ENCODE measurements around the gene PAK1.
"Not testable (repeated sequence)": the region's sequence is repeated elsewhere in the genome, so short reads cannot be mapped to it uniquely, and the experiment has no call there.

The PAK1 gene

DNA sequence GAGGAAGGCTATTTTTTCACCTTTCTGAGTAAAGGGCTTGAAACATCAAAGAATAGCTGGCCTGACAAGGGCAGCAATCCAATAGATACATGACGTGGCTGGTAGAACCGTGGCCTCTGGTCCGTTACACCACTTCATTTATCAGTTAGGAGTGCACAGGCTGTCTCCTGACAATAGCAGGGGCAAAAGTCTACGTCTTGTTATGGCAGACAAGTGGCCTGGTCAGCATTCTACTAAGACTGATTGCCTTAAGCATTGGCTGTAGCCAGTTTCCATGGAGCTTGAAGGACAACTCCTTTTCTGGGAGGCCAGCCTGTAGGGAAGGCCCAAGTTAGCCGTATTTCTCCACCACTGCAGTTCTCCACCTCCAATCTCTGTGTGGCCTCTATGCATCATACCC, 163.2 kb downstream of the PAK1 start:
- no peaks in the 10 kb centered on the region for H3K4me1 Mint-ChIP-seq (ENCODE audit: low read depth in 2 of 2)
- ATAC-seq (replicated peaks) = no peak
- DNase-seq = no peak
- H3K4me3 Mint-ChIP-seq = no peak overlapping the region
- no peaks in the 10 kb centered on the region for H3K9me3 Mint-ChIP-seq
- no peaks in the 10 kb centered on the region for H3K36me3 Mint-ChIP-seq (ENCODE audit: insufficient read depth)
- H3K27me3 Mint-ChIP-seq = peaks cover 11 to 34% of the 10 kb centered on the region in 2 donors
- no peak overlapping the region for H3K27ac Mint-ChIP-seq

DNA sequence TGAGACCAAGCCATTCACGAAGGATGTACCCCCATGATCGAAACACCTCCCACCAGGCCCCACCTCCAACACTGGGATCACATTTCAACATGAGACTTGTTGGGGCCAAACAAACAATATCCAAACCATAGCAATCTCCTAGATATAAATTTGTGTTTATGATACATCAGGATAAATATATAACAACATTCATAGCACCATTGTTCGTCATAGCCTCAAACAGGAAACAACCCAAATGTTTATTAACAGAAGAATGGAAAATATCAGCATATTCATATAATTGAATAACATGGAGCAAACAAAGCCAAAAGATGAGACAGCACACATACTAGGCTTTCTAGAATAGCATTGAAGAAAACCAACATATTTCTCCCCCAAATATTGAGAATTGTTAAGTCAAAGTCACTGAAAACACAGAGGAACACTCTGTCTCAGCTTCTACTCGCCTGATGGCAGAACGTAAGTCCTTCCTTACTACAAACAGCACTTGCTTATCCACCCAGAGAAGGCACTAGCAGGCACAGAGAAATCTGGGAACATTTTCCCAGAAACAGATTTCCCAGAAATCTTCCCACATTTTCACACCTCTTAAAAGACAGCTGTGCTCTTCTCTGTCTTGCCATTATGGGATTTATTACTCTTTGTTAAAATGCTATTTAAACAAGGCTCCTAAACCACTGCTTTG, 164.4 kb downstream of the PAK1 start:
- Mint-ChIP-seq H3K27me3 (peaks cover 11 to 31% of the 10 kb centered on the region in 2 donors), H3K36me3 (ENCODE audit: insufficient read depth) (no peaks in the 10 kb centered on the region), H3K9me3 (no peaks in the 10 kb centered on the region), H3K4me1 (ENCODE audit: low read depth in 2 of 2) (no peaks in the 10 kb centered on the region), H3K4me3 (no peak overlapping the region), H3K27ac (no peak overlapping the region)
- no peak for ATAC-seq (replicated peaks)
- no peak for DNase-seq

DNA sequence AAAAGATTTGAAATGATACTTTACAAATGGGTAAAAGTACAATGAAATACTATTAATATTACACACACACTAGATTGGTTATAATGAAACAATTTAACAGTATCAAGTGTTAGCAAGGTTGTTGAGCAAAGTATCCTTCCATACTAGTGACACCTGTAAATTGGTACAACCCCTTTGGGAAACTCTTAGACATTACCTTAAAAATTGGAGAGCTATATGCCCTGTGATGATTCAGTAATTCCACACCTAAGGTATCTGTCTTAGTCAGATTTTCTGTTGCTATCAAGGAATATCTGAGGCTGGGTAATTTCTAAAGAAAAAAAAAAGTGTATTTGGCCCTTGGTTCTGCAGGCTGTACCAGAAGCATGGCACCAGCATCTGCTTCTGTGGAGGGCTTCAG, 165.1 kb downstream of the PAK1 start:
- no peak overlapping the region for H3K4me3 Mint-ChIP-seq
- ATAC-seq (replicated peaks) (no peak), DNase-seq (no peak)
- H3K9me3 Mint-ChIP-seq = no peaks in the 10 kb centered on the region
- H3K27ac Mint-ChIP-seq = no peak overlapping the region
- no peaks in the 10 kb centered on the region for H3K4me1 Mint-ChIP-seq (ENCODE audit: low read depth in 2 of 2)
- H3K36me3 Mint-ChIP-seq (ENCODE audit: insufficient read depth) = no peaks in the 10 kb centered on the region
- peaks cover 11 to 31% of the 10 kb centered on the region in 2 donors for H3K27me3 Mint-ChIP-seq

DNA sequence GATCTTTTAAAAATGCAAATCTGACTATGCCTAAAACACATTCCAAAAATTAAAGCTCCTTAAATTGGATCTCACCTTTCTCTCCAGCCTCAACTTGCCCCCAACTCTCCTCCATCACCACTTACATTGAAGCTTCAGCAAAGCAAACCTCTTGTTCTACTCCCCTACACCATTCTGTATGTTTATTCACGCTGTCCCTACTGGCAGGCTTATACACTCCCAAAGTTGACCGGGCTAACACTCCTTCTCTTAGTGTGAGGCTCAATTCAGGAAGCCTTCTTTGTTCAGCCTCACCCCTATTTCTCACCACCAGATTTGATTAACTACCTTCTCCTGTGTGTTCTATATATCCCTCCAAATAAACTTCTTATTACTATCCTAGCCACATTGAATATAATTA, 170.6 kb downstream of the PAK1 start:
- ATAC-seq (replicated peaks) = no peak
- Mint-ChIP-seq H3K4me3 (no peak overlapping the region), H3K9me3 (no peaks in the 10 kb centered on the region), H3K27me3 (no peaks in the 10 kb centered on the region), H3K4me1 (ENCODE audit: low read depth in 2 of 2) (no peaks in the 10 kb centered on the region), H3K27ac (no peak overlapping the region), H3K36me3 (ENCODE audit: insufficient read depth) (no peaks in the 10 kb centered on the region)
- DNase-seq = no peak

DNA sequence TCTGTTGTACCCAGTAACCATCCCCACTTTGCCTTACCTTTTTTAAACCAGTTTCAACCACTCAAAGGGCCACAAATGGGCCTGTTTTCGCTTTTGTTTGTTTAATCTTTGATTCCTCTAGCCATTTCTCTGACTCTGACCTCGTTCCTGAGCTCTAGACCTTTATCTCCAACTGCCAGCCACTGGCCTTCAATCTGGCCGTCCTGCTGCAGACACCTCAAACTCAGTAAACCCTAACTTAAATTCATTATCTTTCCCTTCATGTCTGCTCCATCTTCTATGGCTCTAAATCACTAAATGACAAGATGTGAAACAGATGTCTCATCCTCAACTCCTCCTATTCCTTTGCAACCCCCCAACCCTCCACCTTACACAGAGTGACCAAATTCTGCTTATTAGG, 171.1 kb downstream of the PAK1 start:
- Mint-ChIP-seq H3K4me3 (no peak overlapping the region), H3K36me3 (ENCODE audit: insufficient read depth) (no peaks in the 10 kb centered on the region), H3K27me3 (no peaks in the 10 kb centered on the region), H3K9me3 (no peaks in the 10 kb centered on the region), H3K4me1 (ENCODE audit: low read depth in 2 of 2) (no peaks in the 10 kb centered on the region), H3K27ac (no peak overlapping the region)
- DNase-seq = no peak
- ATAC-seq (replicated peaks) = no peak

DNA sequence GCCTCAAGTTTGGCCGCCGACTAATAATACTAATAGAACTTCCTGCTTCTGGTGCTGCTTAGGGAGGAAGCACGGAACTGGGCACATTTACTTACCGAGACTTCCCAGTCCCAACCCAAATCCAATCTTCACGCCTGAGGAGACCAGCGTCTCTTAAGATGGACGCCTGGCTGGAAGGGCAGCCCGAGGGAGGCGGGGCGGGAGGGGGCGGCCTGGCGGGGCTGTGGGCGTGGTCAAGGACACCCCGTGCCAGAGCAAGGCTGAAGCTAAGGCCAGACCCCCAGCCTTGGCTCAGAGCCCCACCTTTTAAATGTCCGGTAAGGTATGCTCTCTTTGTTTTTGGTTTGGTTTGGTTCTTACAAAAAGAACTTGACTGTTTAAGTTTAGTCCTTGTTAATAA, 172.4 kb downstream of the PAK1 start, which contains the start of gene GDPD4:
Gene GDPD4 (minus strand): TSS at position 177 of the 400 bp plus-strand sequence. CDS start 16,549 bp downstream, outside the sequence.
- no peaks in the 10 kb centered on the region for H3K27me3 Mint-ChIP-seq

DNA sequence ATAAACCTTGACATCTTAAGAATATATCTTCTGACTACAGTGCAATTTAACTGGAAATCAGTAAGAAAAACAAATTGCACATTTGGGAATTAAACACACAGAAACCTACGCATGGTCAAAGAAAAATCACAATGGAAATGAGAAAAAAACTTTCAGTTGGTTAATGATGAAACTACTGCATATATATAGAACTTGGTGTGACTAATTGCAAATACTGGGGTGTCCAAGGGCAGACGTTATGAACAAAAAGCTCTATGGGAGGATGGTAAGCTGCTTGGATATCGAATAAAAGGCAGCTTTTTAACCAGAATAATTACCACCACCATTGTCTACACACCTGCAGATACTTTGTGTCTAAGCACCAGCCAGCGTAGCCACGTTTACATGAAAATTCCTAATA, 173.2 kb downstream of the PAK1 start:
- Mint-ChIP-seq H3K4me1 (ENCODE audit: low read depth in 2 of 2) (no peaks in the 10 kb centered on the region), H3K27ac (no peak overlapping the region), H3K36me3 (ENCODE audit: insufficient read depth) (no peaks in the 10 kb centered on the region), H3K4me3 (no peak overlapping the region), H3K27me3 (no peaks in the 10 kb centered on the region), H3K9me3 (no peaks in the 10 kb centered on the region)
- ATAC-seq (replicated peaks) = no peak
- DNase-seq = no peak

More for the DNA sequence above, 172.4 kb downstream of the PAK1 start, which contains the start of gene GDPD4:
- no peaks in the 10 kb centered on the region for H3K4me1 Mint-ChIP-seq (ENCODE audit: low read depth in 2 of 2)
- DNase-seq (no peak), ATAC-seq (replicated peaks) (no peak)
- H3K9me3 Mint-ChIP-seq = no peaks in the 10 kb centered on the region
- no peak within 1 kb of the TSS for H3K27ac Mint-ChIP-seq
- H3K36me3 Mint-ChIP-seq (ENCODE audit: insufficient read depth) = no peaks in the 10 kb centered on the region
- no peak within 1 kb of the TSS for H3K4me3 Mint-ChIP-seq

DNA sequence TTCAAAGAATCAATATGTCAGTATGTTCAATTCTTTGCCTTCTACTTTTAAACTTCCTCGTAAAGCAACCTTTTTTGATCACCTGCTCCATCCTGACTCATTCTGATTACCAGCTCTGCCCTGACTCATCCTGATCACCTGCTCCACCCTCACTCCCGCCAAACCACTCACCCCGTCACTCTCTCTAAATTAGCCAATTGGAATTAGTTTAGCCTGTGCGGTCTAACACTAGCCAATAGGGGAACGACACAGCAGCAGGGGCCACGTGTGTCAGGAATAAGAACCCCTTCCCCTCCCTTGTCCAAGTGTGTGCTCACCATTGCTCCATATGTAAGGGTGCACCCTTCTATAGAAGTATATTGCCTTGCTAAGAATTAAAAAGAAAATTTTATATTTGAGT, 173.9 kb downstream of the PAK1 start:
- DNase-seq; H3K36me3 Mint-ChIP-seq (ENCODE audit: insufficient read depth); H3K9me3 Mint-ChIP-seq; ATAC-seq (replicated peaks); H3K4me3 Mint-ChIP-seq; H3K27me3 Mint-ChIP-seq; H3K4me1 Mint-ChIP-seq (ENCODE audit: low read depth in 2 of 2); H3K27ac Mint-ChIP-seq: not testable (repeated sequence)

DNA sequence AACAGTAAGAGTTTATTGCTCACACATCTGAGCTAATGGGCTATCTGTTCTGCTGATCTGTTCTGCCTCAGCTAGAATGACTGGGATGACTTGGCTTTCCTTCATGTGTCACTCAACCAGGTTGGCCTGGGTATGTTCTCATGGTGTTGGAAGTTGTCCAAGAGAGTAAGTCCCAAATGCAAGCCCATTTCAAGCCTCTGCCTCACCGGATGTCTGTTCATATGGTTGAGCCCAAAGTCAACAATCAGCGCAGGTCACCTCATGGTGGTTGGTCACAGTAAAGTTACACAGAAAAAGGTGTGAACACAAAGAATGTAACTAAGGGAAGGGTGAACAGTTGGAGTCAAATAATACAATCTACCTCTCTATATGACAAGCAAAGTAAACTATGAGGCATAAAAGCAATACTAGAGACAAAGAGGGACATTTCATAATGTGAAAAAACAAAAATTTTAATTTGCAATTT, 174.3 kb downstream of the PAK1 start:
- no peak overlapping the region for H3K4me3 Mint-ChIP-seq
- ATAC-seq (replicated peaks) = no peak

DNA sequence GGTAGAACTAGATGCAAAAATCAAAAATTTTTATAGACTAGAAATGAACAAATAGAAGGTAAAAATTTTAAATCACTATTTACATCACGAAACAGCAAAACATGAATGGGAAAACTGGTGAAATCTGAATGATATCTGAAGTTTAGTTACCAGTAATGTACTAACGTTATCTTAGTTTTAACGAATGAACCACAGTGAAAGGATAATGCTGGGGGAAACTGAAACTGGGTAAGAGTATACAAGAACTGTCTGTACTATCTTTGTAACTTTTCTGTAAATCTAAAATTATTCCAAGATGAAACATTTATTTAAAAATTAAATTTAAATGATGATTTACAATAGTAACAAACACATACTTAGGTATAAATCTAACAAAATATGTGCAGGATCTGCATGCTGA, 179.9 kb downstream of the PAK1 start:
- no peak overlapping the region for H3K27ac Mint-ChIP-seq
- no peak overlapping the region for H3K4me3 Mint-ChIP-seq
- H3K27me3 Mint-ChIP-seq = peaks cover 19 to 21% of the 10 kb centered on the region in 2 donors
- no peak for DNase-seq
- no peaks in the 10 kb centered on the region for H3K4me1 Mint-ChIP-seq (ENCODE audit: low read depth in 2 of 2)
- no peaks in the 10 kb centered on the region for H3K9me3 Mint-ChIP-seq
- ATAC-seq (replicated peaks) = no peak
- H3K36me3 Mint-ChIP-seq (ENCODE audit: insufficient read depth) = no peaks in the 10 kb centered on the region

More for the DNA sequence above, 174.3 kb downstream of the PAK1 start:
- no peak for DNase-seq
- no peaks in the 10 kb centered on the region for H3K4me1 Mint-ChIP-seq (ENCODE audit: low read depth in 2 of 2)
- H3K27me3 Mint-ChIP-seq = no peaks in the 10 kb centered on the region
- no peaks in the 10 kb centered on the region for H3K9me3 Mint-ChIP-seq
- no peaks in the 10 kb centered on the region for H3K36me3 Mint-ChIP-seq (ENCODE audit: insufficient read depth)
- H3K27ac Mint-ChIP-seq = no peak overlapping the region

DNA sequence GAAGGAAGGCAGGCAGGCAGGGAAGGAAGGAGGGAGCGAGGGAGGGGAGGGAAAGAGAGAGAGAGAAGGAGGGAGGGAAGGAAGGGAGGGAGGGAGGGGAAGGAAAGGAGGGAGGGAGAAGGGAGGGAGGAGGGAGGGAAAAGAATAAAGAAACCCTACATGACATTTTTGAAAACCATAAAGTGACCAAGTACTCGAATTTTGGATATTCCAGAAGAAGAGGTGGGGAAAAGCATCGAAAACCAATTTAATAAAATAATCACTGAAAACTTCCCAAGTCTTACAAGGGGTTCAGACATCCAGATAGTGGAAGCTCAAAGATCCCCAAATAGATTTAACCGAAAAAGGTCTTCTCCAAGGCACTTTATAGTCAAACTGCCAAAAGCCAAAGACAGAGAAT, 184.2 kb downstream of the PAK1 start:
- H3K4me1 Mint-ChIP-seq (ENCODE audit: low read depth in 2 of 2) = no peaks in the 10 kb centered on the region

DNA sequence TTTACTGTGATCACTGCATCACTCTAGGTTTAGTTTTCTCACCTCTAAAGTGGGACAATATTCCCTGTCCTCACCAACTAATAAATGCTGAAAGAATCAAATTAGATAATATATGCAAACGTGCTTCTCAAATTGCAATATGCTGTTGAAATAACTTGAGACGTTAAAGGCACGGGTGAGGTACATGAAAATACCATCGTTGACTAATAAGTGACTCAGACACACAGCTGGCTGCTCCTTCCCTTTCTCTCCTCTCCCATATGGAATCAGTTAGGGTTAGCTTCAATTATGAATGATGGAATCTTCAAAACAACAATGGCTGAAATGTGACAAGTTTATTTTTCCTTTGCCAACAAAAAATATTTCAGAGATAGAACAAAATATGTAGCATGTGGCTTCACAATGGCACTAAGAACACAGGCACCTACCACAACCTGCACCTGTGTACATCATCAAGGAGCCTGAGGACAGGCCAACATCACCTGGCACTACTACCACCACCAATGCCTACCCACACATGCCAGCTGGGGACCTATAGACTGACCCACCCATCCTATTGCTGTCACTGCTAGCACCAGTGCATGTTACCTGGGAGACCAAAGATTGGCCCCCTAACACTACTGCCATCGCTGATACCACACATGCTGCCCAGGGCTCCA, 186.2 kb downstream of the PAK1 start:
- H3K4me1 Mint-ChIP-seq (ENCODE audit: low read depth in 2 of 2) = no peaks in the 10 kb centered on the region
- H3K36me3 Mint-ChIP-seq (ENCODE audit: insufficient read depth) = no peaks in the 10 kb centered on the region
- H3K9me3 Mint-ChIP-seq = no peaks in the 10 kb centered on the region
- peaks cover 67 to 74% of the 10 kb centered on the region in 2 donors for H3K27me3 Mint-ChIP-seq
- no peak overlapping the region for H3K4me3 Mint-ChIP-seq
- ATAC-seq (replicated peaks) = no peak
- no peak overlapping the region for H3K27ac Mint-ChIP-seq
- no peak for DNase-seq

More for the DNA sequence above, 184.2 kb downstream of the PAK1 start:
- no peak for ATAC-seq (replicated peaks)
- no peak for DNase-seq
- H3K36me3 Mint-ChIP-seq (ENCODE audit: insufficient read depth) = no peaks in the 10 kb centered on the region
- no peak overlapping the region for H3K4me3 Mint-ChIP-seq
- no peak overlapping the region for H3K27ac Mint-ChIP-seq
- peaks cover 57 to 62% of the 10 kb centered on the region in 2 donors for H3K27me3 Mint-ChIP-seq
- H3K9me3 Mint-ChIP-seq = no peaks in the 10 kb centered on the region

DNA sequence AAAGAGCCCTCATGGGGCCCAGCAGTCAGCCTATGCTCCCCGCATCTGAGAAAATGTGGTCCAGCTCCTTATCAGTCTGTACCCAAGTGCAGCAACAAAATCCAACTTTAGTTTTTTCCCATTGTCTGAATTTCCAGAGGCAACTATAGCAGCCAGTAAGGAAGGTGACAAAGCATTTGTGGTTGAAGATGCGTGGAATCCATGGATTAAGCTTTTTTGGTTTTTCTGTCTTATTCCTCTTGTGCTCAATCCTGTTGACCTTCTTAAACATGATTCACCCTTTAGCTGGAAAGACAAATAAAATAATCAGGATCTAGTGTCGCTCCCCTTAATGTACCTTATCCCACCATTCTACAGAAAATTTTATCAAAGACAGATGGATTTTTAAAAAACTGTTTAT, 186.8 kb downstream of the PAK1 start:
- H3K27ac Mint-ChIP-seq = no peak overlapping the region
- DNase-seq (no peak), ATAC-seq (replicated peaks) (no peak)
- H3K4me3 Mint-ChIP-seq = no peak overlapping the region
- no peaks in the 10 kb centered on the region for H3K36me3 Mint-ChIP-seq (ENCODE audit: insufficient read depth)
- H3K27me3 Mint-ChIP-seq = peaks cover 73 to 79% of the 10 kb centered on the region in 2 donors
- no peaks in the 10 kb centered on the region for H3K4me1 Mint-ChIP-seq (ENCODE audit: low read depth in 2 of 2)
- H3K9me3 Mint-ChIP-seq = no peaks in the 10 kb centered on the region
